ENCODE data around the gene HDDC2. TPM values are rescaled to one million over a fixed set of nuclear protein-coding genes. Genes with fewer than 3 reads are reported as not detected.

The HDDC2 gene
- total RNA-seq, 1 donor from 2014 or later, result 69.5 TPM

- DNase-seq (ENCODE audit: extremely low spot score in 2 of 2), result no peak
- no peaks in the 10 kb centered on the region for H3K27me3 ChIP-seq
- H3K36me3 ChIP-seq, result no peaks in the 10 kb centered on the region
- H3K4me3 ChIP-seq, result no peak overlapping the region
- H3K27ac ChIP-seq, result no peak overlapping the region
- TF ChIP-seq POLR2AphosphoS5 (IDR thresholded peaks at IDR 0.05; ENCODE audit: insufficient read depth in 1 of 2, low read depth in 1 of 2) (no peak), CTCF (IDR thresholded peaks at IDR 0.05) (no peak), POLR2A (IDR thresholded peaks at IDR 0.05) (no peak)
- H3K4me1 ChIP-seq, result no peaks in the 10 kb centered on the region
- intact Hi-C loops (cut with DNase I), result no loop called here
- no peaks in the 10 kb centered on the region for H3K9me3 ChIP-seq
Measured at GRCh38 chr6:125267806-125268523, 33.8 kb downstream of the HDDC2 start.

- Histone ChIP-seq H3K27me3 (no peaks in the 10 kb centered on the region), H3K4me1 (no peaks in the 10 kb centered on the region), H3K27ac (no peak overlapping the region), H3K36me3 (no peaks in the 10 kb centered on the region), H3K4me3 (no peak overlapping the region), H3K9me3 (no peaks in the 10 kb centered on the region)
- TF ChIP-seq POLR2AphosphoS5 (IDR thresholded peaks at IDR 0.05; ENCODE audit: insufficient read depth in 1 of 2, low read depth in 1 of 2), result no peak
- TF ChIP-seq POLR2A (IDR thresholded peaks at IDR 0.05), result no peak
- no peak for TF ChIP-seq CTCF (IDR thresholded peaks at IDR 0.05)
- intact Hi-C loops (cut with DNase I), result no loop called here
- no peak for DNase-seq (ENCODE audit: extremely low spot score in 2 of 2)
Measured at GRCh38 chr6:125264476-125264875, 37.3 kb downstream of the HDDC2 start.

- no peak for DNase-seq (ENCODE audit: extremely low spot score in 2 of 2)
- Histone ChIP-seq H3K9me3 (no peaks in the 10 kb centered on the region), H3K36me3 (no peaks in the 10 kb centered on the region), H3K4me1 (no peaks in the 10 kb centered on the region), H3K4me3 (no peak overlapping the region), H3K27me3 (no peaks in the 10 kb centered on the region), H3K27ac (no peak overlapping the region)
- TF ChIP-seq POLR2A (IDR thresholded peaks at IDR 0.05), result no peak
- no peak for TF ChIP-seq CTCF (IDR thresholded peaks at IDR 0.05)
- TF ChIP-seq POLR2AphosphoS5 (IDR thresholded peaks at IDR 0.05; ENCODE audit: insufficient read depth in 1 of 2, low read depth in 1 of 2), result no peak
- intact Hi-C loops (cut with DNase I), result no loop called here
Measured at GRCh38 chr6:125262016-125263013, 39.5 kb downstream of the HDDC2 start.

GRCh38 chr6:125259354-125259736, 42.4 kb downstream of the HDDC2 start:
- intact Hi-C loops (cut with DNase I), result no loop called here
- Histone ChIP-seq H3K9me3 (no peaks in the 10 kb centered on the region), H3K4me3 (no peak overlapping the region), H3K27ac (no peak overlapping the region), H3K27me3 (no peaks in the 10 kb centered on the region), H3K4me1 (no peaks in the 10 kb centered on the region), H3K36me3 (no peaks in the 10 kb centered on the region)
- TF ChIP-seq POLR2AphosphoS5 (IDR thresholded peaks at IDR 0.05; ENCODE audit: insufficient read depth in 1 of 2, low read depth in 1 of 2) (no peak), CTCF (IDR thresholded peaks at IDR 0.05) (no peak), POLR2A (IDR thresholded peaks at IDR 0.05) (no peak)
- no peak for DNase-seq (ENCODE audit: extremely low spot score in 2 of 2)
